ENCODE results near the gene KCTD3. TPM values are rescaled to one million over a fixed set of nuclear protein-coding genes. Genes with fewer than 3 reads are reported as not detected.

Gene KCTD3
- total and polyA plus RNA-seq, 2 donors (not counting 3 experiments of a cell fraction or from before 2014, with no cell fraction given), result 19.1 to 28.3 TPM

DNA sequence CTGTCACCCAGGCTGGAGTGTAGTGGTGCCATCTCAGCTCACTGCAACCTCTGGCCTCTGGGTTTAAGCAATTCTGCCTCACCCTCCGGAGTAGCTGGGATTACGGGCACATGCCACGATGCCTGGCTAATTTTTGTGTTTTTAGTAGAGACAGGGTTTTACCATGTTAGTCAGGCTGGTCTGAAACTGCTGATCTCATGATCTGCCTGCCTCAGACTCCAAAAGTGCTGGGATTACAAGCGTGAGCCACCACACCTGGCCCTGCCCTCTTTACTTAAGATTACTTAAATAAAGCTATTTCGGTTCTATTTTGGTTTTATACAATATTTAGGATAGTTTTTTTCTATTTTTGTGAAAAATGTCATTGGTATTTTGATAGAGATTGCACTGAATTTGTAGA, 15.3 kb upstream of the KCTD3 start:
- H3K27me3 ChIP-seq (ENCODE audit: control insufficient read depth in 2 of 2, insufficient read depth in 2 of 2, low read length in 2 of 2), result peaks cover 2% of the 10 kb centered on the region in 2 experiments
- TF ChIP-seq FOS (IDR thresholded peaks at IDR 0.05; ENCODE audit: borderline replicate concordance, insufficient read depth, low read length) (no peak), POLR2A (IDR thresholded peaks at IDR 0.05; ENCODE audit: low read depth, low read length) (no peak), GATA2 (IDR thresholded peaks at IDR 0.05; ENCODE audit: insufficient read depth, insufficient read length, low read depth, low read length) (no peak)
- no peaks in the 10 kb centered on the region for H3K36me3 ChIP-seq (ENCODE audit: control insufficient read depth in 2 of 2, extremely low read depth in 1 of 2, insufficient read depth in 2 of 2, low read length in 2 of 2)
- H3K9me1 ChIP-seq (replicated peaks; ENCODE audit: control insufficient read depth, extremely low read depth, insufficient read depth, low read length), result no peaks in the 10 kb centered on the region
- no peak for DNase-seq (ENCODE audit: low read depth, low spot score)
- H3K4me3 ChIP-seq (replicated peaks in 1 of 3; ENCODE audit: insufficient read depth in 1 of 3, low read depth in 1 of 3, low read length in 3 of 3), result no peak overlapping the region
- no peak overlapping the region for H3K4me2 ChIP-seq (ENCODE audit: insufficient read depth, low read length)
- H2AFZ ChIP-seq (ENCODE audit: low read depth, low read length), result no peak overlapping the region
- H3K27ac ChIP-seq (ENCODE audit: insufficient read depth, low read depth, low read length), result no peak overlapping the region
- no peaks in the 10 kb centered on the region for H4K20me1 ChIP-seq (replicated peaks; ENCODE audit: control insufficient read depth, extremely low read depth, insufficient read depth, low read length)
- dilution Hi-C loops (cut with MboI; ENCODE audit: extremely low pct_ligation_motif_present, low sequenced_read_pairs), result no loop called here
- CTCF ChIA-PET, result no interaction called here
- no peaks in the 10 kb centered on the region for H3K9me3 ChIP-seq (replicated peaks; ENCODE audit: control insufficient read depth, insufficient read depth, low read length)
- POLR2A ChIA-PET, result no interaction called here
- no peaks in the 10 kb centered on the region for H3K79me2 ChIP-seq (ENCODE audit: control insufficient read depth, insufficient read depth, low read length)
- intact Hi-C loops (cut with micrococcal nuclease), result no loop called here
- no peaks in the 10 kb centered on the region for H3K4me1 ChIP-seq (ENCODE audit: control insufficient read depth, extremely low read depth, insufficient read depth, low read length)
- no peak for FAIRE-seq
- no peak overlapping the region for H3K9ac ChIP-seq (replicated peaks; ENCODE audit: extremely low read depth, insufficient read depth, low read length)
- BruUV-seq (replicated peaks), result no TSS peak

DNA sequence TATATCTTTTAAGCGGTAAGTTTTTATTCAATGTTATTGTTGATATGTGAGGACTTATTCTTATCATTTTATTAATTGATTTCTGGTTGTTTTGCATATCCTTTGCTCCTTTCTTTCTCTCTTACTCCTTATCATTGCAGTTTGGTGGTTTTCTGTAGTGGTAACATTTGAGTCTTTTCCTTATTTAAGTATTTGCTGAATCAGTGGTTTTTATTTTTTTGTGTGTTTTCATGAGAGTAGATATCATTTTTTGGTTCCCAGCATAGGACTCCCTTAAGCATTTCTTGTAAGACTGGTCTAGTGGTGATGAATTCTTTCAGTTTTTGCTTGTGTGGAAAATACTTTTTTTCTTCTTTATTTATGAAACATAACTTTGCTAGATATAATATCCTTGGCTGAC, 12.2 kb upstream of the KCTD3 start:
- Histone ChIP-seq H3K36me3 (ENCODE audit: control insufficient read depth in 2 of 2, extremely low read depth in 1 of 2, insufficient read depth in 2 of 2, low read length in 2 of 2) (no peaks in the 10 kb centered on the region), H3K9ac (replicated peaks; ENCODE audit: extremely low read depth, insufficient read depth, low read length) (no peak overlapping the region), H4K20me1 (replicated peaks; ENCODE audit: control insufficient read depth, extremely low read depth, insufficient read depth, low read length) (no peaks in the 10 kb centered on the region), H3K27me3 (ENCODE audit: control insufficient read depth in 2 of 2, insufficient read depth in 2 of 2, low read length in 2 of 2) (peaks cover 0 to 2% of the 10 kb centered on the region in 2 experiments), H3K79me2 (ENCODE audit: control insufficient read depth, insufficient read depth, low read length) (no peaks in the 10 kb centered on the region), H2AFZ (ENCODE audit: low read depth, low read length) (no peak overlapping the region), H3K9me1 (replicated peaks; ENCODE audit: control insufficient read depth, extremely low read depth, insufficient read depth, low read length) (no peaks in the 10 kb centered on the region), H3K4me2 (ENCODE audit: insufficient read depth, low read length) (no peak overlapping the region), H3K9me3 (replicated peaks; ENCODE audit: control insufficient read depth, insufficient read depth, low read length) (no peaks in the 10 kb centered on the region), H3K27ac (ENCODE audit: insufficient read depth, low read depth, low read length) (no peak overlapping the region), H3K4me1 (ENCODE audit: control insufficient read depth, extremely low read depth, insufficient read depth, low read length) (no peaks in the 10 kb centered on the region), H3K4me3 (replicated peaks in 1 of 3; ENCODE audit: insufficient read depth in 1 of 3, low read depth in 1 of 3, low read length in 3 of 3) (no peak overlapping the region)
- no peak for DNase-seq (ENCODE audit: low read depth, low spot score)
- FAIRE-seq, result no peak
- dilution Hi-C loops (cut with MboI; ENCODE audit: extremely low pct_ligation_motif_present, low sequenced_read_pairs) (no loop called here), intact Hi-C loops (cut with micrococcal nuclease) (no loop called here)
- ChIA-PET CTCF (no interaction called here), POLR2A (no interaction called here)
- BruUV-seq (replicated peaks), result no TSS peak
- TF ChIP-seq JUN (IDR thresholded peaks at IDR 0.05; ENCODE audit: borderline replicate concordance, insufficient read depth, insufficient read length, low read depth) (no peak), GATA2 (IDR thresholded peaks at IDR 0.05; ENCODE audit: insufficient read depth, insufficient read length, low read depth, low read length) (no peak), MYC (IDR thresholded peaks at IDR 0.05; ENCODE audit: low read depth, low read length) (no peak), POLR2AphosphoS5 (IDR thresholded peaks at IDR 0.05; ENCODE audit: insufficient read depth, low read depth, low read length) (no peak), FOS (IDR thresholded peaks at IDR 0.05; ENCODE audit: borderline replicate concordance, insufficient read depth, low read length) (no peak), POLR2A (IDR thresholded peaks at IDR 0.05; ENCODE audit: low read depth, low read length) (no peak), EZH2 (IDR thresholded peaks at IDR 0.05; ENCODE audit: borderline replicate concordance, low read depth, low read length, severe bottlenecking) (no peak)
- TF ChIP-seq, protein P1, sequence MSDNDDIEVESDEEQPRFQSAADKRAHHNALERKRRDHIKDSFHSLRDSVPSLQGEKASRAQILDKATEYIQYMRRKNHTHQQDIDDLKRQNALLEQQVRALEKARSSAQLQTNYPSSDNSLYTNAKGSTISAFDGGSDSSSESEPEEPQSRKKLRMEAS (IDR thresholded peaks at IDR 0.05; ENCODE audit: insufficient read depth, insufficient read length), result no peak
- TF ChIP-seq, protein P2, sequence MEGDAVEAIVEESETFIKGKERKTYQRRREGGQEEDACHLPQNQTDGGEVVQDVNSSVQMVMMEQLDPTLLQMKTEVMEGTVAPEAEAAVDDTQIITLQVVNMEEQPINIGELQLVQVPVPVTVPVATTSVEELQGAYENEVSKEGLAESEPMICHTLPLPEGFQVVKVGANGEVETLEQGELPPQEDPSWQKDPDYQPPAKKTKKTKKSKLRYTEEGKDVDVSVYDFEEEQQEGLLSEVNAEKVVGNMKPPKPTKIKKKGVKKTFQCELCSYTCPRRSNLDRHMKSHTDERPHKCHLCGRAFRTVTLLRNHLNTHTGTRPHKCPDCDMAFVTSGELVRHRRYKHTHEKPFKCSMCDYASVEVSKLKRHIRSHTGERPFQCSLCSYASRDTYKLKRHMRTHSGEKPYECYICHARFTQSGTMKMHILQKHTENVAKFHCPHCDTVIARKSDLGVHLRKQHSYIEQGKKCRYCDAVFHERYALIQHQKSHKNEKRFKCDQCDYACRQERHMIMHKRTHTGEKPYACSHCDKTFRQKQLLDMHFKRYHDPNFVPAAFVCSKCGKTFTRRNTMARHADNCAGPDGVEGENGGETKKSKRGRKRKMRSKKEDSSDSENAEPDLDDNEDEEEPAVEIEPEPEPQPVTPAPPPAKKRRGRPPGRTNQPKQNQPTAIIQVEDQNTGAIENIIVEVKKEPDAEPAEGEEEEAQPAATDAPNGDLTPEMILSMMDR (IDR thresholded peaks at IDR 0.05; ENCODE audit: extremely low read depth in 1 of 2, insufficient read depth in 1 of 2, low read depth in 1 of 2, low read length in 2 of 2), result no peak
